Tibial nerve (tissue), 4 donors: Measurements from ENCODE around the gene E2F7.

Source experiments
- EP300 ChIP-seq, 2 donors: sonication (generic); formaldehyde crosslinking; IDR thresholded peaks; one replicate each; pipeline ENCODE4 v1.6.1; 2017; ENCODE audit warnings: antibody characterized with exemption in 2 of 2, mild to moderate bottlenecking in 1 of 2
- POLR2A ChIP-seq, 2 donors: fragments of 450-650 bp; IDR thresholded peaks; one replicate each; pipeline ENCODE4 v1.6.1; 2017; ENCODE audit warnings: antibody characterized with exemption in 2 of 2, mild to moderate bottlenecking in 2 of 2, moderate library complexity in 2 of 2
- TF ChIP-seq, protein P1 (sequence below), 5 experiments: fragments of 200-600 bp in 3 of 5; fragments of 450-650 bp in 2 of 5; sonication (generic) in 3 of 5; IDR thresholded peaks; one replicate each; pipeline ENCODE4 v1.5.1; 2016 to 2019; ENCODE audit warnings: antibody characterized with exemption in 5 of 5, mild to moderate bottlenecking in 3 of 5, moderate library complexity in 2 of 5

DNA sequence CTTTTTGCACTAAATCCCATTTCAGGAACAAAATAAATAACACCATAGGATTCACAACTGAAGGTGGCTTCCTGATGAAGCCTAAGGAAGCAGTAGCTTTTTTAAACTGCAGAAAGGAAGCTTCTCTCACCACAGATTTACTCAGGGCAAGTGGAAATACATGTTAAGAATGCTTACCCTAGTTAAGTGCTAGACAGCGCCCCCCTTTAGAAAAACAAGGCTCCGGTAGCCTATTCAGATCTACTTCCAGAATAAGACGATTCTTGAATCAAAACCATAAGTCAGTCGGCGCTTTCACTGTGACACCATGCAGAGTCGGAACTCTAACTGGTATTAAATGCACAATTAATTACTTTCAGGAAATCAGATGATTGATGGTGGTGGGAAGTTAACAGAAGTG lies 41.9 kb downstream of the E2F7 start:
- TF ChIP-seq, protein P1, sequence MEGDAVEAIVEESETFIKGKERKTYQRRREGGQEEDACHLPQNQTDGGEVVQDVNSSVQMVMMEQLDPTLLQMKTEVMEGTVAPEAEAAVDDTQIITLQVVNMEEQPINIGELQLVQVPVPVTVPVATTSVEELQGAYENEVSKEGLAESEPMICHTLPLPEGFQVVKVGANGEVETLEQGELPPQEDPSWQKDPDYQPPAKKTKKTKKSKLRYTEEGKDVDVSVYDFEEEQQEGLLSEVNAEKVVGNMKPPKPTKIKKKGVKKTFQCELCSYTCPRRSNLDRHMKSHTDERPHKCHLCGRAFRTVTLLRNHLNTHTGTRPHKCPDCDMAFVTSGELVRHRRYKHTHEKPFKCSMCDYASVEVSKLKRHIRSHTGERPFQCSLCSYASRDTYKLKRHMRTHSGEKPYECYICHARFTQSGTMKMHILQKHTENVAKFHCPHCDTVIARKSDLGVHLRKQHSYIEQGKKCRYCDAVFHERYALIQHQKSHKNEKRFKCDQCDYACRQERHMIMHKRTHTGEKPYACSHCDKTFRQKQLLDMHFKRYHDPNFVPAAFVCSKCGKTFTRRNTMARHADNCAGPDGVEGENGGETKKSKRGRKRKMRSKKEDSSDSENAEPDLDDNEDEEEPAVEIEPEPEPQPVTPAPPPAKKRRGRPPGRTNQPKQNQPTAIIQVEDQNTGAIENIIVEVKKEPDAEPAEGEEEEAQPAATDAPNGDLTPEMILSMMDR (IDR thresholded peaks at IDR 0.05) = no peak
- no peak for TF ChIP-seq EP300 (IDR thresholded peaks at IDR 0.05)
- TF ChIP-seq POLR2A (IDR thresholded peaks at IDR 0.05) = no peak
